Measurements from ENCODE around the gene ZBTB3.

ZBTB3 gene

DNA sequence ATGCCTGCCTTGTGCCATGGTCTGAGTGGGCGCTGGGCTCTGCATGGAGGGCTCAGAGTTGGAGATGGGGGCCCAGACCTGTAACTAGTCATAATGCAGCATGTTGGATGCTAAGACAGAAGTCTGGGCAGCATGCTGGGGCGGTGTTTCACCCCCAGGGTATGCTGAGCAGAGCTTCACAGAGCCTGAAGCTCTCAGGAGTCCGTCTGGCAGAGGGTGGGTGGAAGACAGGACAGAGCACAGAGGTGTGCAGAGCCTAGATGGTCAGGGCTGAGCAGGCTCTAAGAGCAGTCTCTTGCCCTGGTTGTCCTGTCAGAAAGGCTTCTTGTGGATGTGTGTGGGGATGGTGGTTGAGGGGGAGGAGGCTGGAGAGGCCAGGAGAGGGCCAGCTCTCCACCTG lies 24.5 kb upstream of the ZBTB3 start:
- Histone ChIP-seq H2AFZ (ENCODE audit: low read length) (no peak overlapping the region), H3K36me3 (replicated peaks in 1 of 2; ENCODE audit: control insufficient read depth in 2 of 2, insufficient read depth in 2 of 2, low read length in 2 of 2) (peaks cover 43 to 81% of the 10 kb centered on the region in 2 donors)

DNA sequence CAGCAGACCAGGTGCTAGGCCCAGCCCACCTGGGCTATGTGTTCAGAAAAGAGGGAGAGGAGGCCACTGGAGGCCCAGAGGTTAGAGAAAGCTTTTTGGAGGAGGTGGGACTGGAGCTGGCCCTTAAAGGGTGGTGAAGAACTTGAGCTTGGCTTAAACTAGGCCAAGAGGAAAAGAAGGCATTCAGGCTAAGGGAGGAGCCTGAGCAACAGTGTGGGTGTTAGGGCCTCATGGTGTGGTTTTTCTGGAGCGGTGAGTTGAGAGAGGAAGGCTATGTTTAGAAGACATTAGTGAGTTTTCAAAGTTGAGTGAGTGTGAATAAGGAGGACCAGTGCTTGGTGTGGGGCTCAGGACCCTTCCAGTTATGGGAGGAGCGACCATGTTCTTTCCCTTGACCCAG lies 23.4 kb upstream of the ZBTB3 start:
- no peak overlapping the region for H2BK5ac ChIP-seq (ENCODE audit: low read length)
- H3K9me3 ChIP-seq (replicated peaks in 1 of 2; ENCODE audit: control insufficient read depth in 2 of 2, insufficient read depth in 1 of 2, low read depth in 1 of 2, low read length in 2 of 2) = no peaks in the 10 kb centered on the region
- no peak overlapping the region for H2AFZ ChIP-seq (ENCODE audit: low read length)
- no peak overlapping the region for H3K23ac ChIP-seq (ENCODE audit: low read depth, low read length, poor library complexity)
- H3K27ac ChIP-seq (replicated peaks; ENCODE audit: low read length) = no peak overlapping the region
- H3K4me1 ChIP-seq (ENCODE audit: control insufficient read depth in 2 of 2, insufficient read depth in 1 of 2, low read depth in 1 of 2, low read length in 2 of 2) = no peaks in the 10 kb centered on the region
- H3K4ac ChIP-seq (ENCODE audit: low read length) = no peak overlapping the region
- no peak overlapping the region for H3K9ac ChIP-seq (ENCODE audit: low read depth, low read length, poor library complexity)
- no peak overlapping the region for H3K14ac ChIP-seq (ENCODE audit: low read length)
- H4K8ac ChIP-seq (ENCODE audit: low read depth, low read length) = no peak overlapping the region
- WGBS, 2 donors (ENCODE audit: extremely low coverage in 2 of 2, insufficient read length in 2 of 2, insufficient replicate concordance in 1 of 2) = no CpG with 5 or more reads among the region's 2 CpGs
- H3K27me3 ChIP-seq (ENCODE audit: control insufficient read depth in 3 of 3, insufficient read depth in 3 of 3, low read depth in 1 of 3, low read length in 3 of 3) = no peaks in the 10 kb centered on the region
- no peak overlapping the region for H4K91ac ChIP-seq (ENCODE audit: low read depth, low read length, poor library complexity)
- H3K18ac ChIP-seq (ENCODE audit: low read length) = no peak overlapping the region
- DNase-seq (ENCODE audit: low spot score) = no peak
- no peak overlapping the region for H3K4me3 ChIP-seq (ENCODE audit: low read length in 2 of 2)
- H2AK5ac ChIP-seq (ENCODE audit: low read depth, low read length) = no peak overlapping the region
- H2BK15ac ChIP-seq (ENCODE audit: low read length) = no peak overlapping the region
- no peak overlapping the region for H2BK120ac ChIP-seq (ENCODE audit: low read depth, low read length)
- H3K79me1 ChIP-seq (ENCODE audit: low read depth, low read length) = no peaks in the 10 kb centered on the region
- peaks cover 39 to 73% of the 10 kb centered on the region in 2 donors for H3K36me3 ChIP-seq (replicated peaks in 1 of 2; ENCODE audit: control insufficient read depth in 2 of 2, insufficient read depth in 2 of 2, low read length in 2 of 2)
- no peak overlapping the region for H3K4me2 ChIP-seq (ENCODE audit: insufficient read depth, low read length, poor library complexity, severe bottlenecking)
- no peak overlapping the region for H2BK12ac ChIP-seq (ENCODE audit: low read length)

More for the DNA sequence above, 24.5 kb upstream of the ZBTB3 start:
- Histone ChIP-seq H2BK12ac (ENCODE audit: low read length) (no peak overlapping the region), H3K9ac (ENCODE audit: low read depth, low read length, poor library complexity) (no peak overlapping the region), H3K18ac (ENCODE audit: low read length) (no peak overlapping the region), H3K27ac (replicated peaks; ENCODE audit: low read length) (no peak overlapping the region), H2BK120ac (ENCODE audit: low read depth, low read length) (no peak overlapping the region), H3K4ac (ENCODE audit: low read length) (no peak overlapping the region), H3K27me3 (ENCODE audit: control insufficient read depth in 3 of 3, insufficient read depth in 3 of 3, low read depth in 1 of 3, low read length in 3 of 3) (no peaks in the 10 kb centered on the region), H4K91ac (ENCODE audit: low read depth, low read length, poor library complexity) (no peak overlapping the region), H3K14ac (ENCODE audit: low read length) (no peak overlapping the region), H2BK15ac (ENCODE audit: low read length) (no peak overlapping the region), H4K8ac (ENCODE audit: low read depth, low read length) (no peak overlapping the region), H3K4me1 (ENCODE audit: control insufficient read depth in 2 of 2, insufficient read depth in 1 of 2, low read depth in 1 of 2, low read length in 2 of 2) (no peaks in the 10 kb centered on the region), H3K9me3 (replicated peaks in 1 of 2; ENCODE audit: control insufficient read depth in 2 of 2, insufficient read depth in 1 of 2, low read depth in 1 of 2, low read length in 2 of 2) (no peaks in the 10 kb centered on the region), H2BK5ac (ENCODE audit: low read length) (no peak overlapping the region), H3K4me3 (ENCODE audit: low read length in 2 of 2) (no peak overlapping the region), H3K4me2 (ENCODE audit: insufficient read depth, low read length, poor library complexity, severe bottlenecking) (no peak overlapping the region), H3K79me1 (ENCODE audit: low read depth, low read length) (no peaks in the 10 kb centered on the region), H2AK5ac (ENCODE audit: low read depth, low read length) (no peak overlapping the region), H3K23ac (ENCODE audit: low read depth, low read length, poor library complexity) (no peak overlapping the region)
- WGBS, 2 donors (ENCODE audit: extremely low coverage in 2 of 2, insufficient read length in 2 of 2, insufficient replicate concordance in 1 of 2) = no CpG with 5 or more reads among the region's 3 CpGs
- DNase-seq (ENCODE audit: low spot score) = no peak

DNA sequence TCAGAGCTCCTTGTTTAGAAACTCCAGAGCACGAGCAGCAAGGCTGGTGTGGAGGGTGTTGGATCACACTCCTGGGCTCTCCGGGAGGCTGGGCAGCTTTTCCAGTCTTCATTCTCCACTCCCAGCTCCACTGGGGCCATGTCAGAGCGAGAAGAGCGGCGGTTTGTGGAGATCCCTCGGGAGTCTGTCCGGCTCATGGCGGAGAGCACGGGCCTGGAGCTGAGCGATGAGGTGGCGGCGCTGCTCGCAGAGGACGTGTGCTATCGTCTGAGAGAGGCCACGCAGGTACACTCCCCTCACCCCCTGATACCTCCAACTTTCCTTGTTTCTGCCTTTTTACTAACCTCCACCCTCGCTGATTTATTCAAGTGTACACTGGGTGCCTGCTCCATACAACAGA lies 21.7 kb upstream of the ZBTB3 start:
- H4K8ac ChIP-seq (ENCODE audit: low read depth, low read length) = no peak overlapping the region
- H2AFZ ChIP-seq (ENCODE audit: low read length) = no peak overlapping the region
- H3K4me1 ChIP-seq (ENCODE audit: control insufficient read depth in 2 of 2, insufficient read depth in 1 of 2, low read depth in 1 of 2, low read length in 2 of 2) = peaks cover 4 to 8% of the 10 kb centered on the region in 2 donors
- H3K9ac ChIP-seq (ENCODE audit: low read depth, low read length, poor library complexity) = no peak overlapping the region
- H3K4me3 ChIP-seq (ENCODE audit: low read length in 2 of 2) = no peak overlapping the region
- H3K27ac ChIP-seq (replicated peaks; ENCODE audit: low read length) = no peak overlapping the region
- DNase-seq (ENCODE audit: low spot score) = no peak
- H3K4ac ChIP-seq (ENCODE audit: low read length) = no peak overlapping the region
- no peak overlapping the region for H2BK5ac ChIP-seq (ENCODE audit: low read length)
- H3K23ac ChIP-seq (ENCODE audit: low read depth, low read length, poor library complexity) = no peak overlapping the region
- H3K36me3 ChIP-seq (replicated peaks in 1 of 2; ENCODE audit: control insufficient read depth in 2 of 2, insufficient read depth in 2 of 2, low read length in 2 of 2) = peaks cover 32 to 63% of the 10 kb centered on the region in 2 donors
- no peak overlapping the region for H3K14ac ChIP-seq (ENCODE audit: low read length)
- no peak overlapping the region for H2BK120ac ChIP-seq (ENCODE audit: low read depth, low read length)
- no peaks in the 10 kb centered on the region for H3K9me3 ChIP-seq (replicated peaks in 1 of 2; ENCODE audit: control insufficient read depth in 2 of 2, insufficient read depth in 1 of 2, low read depth in 1 of 2, low read length in 2 of 2)
- no peak overlapping the region for H2BK15ac ChIP-seq (ENCODE audit: low read length)
- no peak overlapping the region for H2AK5ac ChIP-seq (ENCODE audit: low read depth, low read length)
- WGBS, 2 donors (ENCODE audit: extremely low coverage in 2 of 2, insufficient read length in 2 of 2, insufficient replicate concordance in 1 of 2) = no CpG with 5 or more reads among the region's 17 CpGs
- no peak overlapping the region for H3K18ac ChIP-seq (ENCODE audit: low read length)
- H3K27me3 ChIP-seq (ENCODE audit: control insufficient read depth in 3 of 3, insufficient read depth in 3 of 3, low read depth in 1 of 3, low read length in 3 of 3) = no peaks in the 10 kb centered on the region
- peaks cover 1% of the 10 kb centered on the region for H3K79me1 ChIP-seq (ENCODE audit: low read depth, low read length)
- no peak overlapping the region for H3K4me2 ChIP-seq (ENCODE audit: insufficient read depth, low read length, poor library complexity, severe bottlenecking)
- no peak overlapping the region for H2BK12ac ChIP-seq (ENCODE audit: low read length)
- no peak overlapping the region for H4K91ac ChIP-seq (ENCODE audit: low read depth, low read length, poor library complexity)

DNA sequence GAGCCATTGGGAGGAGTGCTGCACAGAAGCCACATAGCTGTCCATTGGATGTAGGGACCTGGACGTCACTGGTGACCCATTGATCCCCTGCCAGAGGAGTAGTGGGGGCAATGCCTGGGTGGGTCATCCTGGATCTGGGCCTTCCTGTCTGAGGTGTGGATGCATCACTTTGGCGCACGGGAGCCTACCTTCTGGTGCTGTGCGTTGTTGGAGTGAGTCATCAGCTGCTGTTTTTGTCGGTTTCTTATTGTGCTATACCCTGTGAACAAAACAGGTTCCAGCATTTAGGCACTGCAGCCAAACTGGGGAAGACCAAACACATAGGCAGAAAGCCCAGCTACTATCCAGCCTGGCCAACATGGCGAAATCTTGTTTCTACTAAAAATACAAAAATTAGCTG lies 20.4 kb upstream of the ZBTB3 start:
- WGBS, 2 donors (ENCODE audit: extremely low coverage in 2 of 2, insufficient read length in 2 of 2, insufficient replicate concordance in 1 of 2) = no CpG with 5 or more reads among the region's 6 CpGs
- no peaks in the 10 kb centered on the region for H3K9me3 ChIP-seq (replicated peaks in 1 of 2; ENCODE audit: control insufficient read depth in 2 of 2, insufficient read depth in 1 of 2, low read depth in 1 of 2, low read length in 2 of 2)
- no peak for DNase-seq (ENCODE audit: low spot score)

More for the DNA sequence above, 20.4 kb upstream of the ZBTB3 start:
- Histone ChIP-seq H2AK5ac (ENCODE audit: low read depth, low read length) (no peak overlapping the region), H3K4me1 (ENCODE audit: control insufficient read depth in 2 of 2, insufficient read depth in 1 of 2, low read depth in 1 of 2, low read length in 2 of 2) (peaks cover 10 to 19% of the 10 kb centered on the region in 2 donors), H3K36me3 (replicated peaks in 1 of 2; ENCODE audit: control insufficient read depth in 2 of 2, insufficient read depth in 2 of 2, low read length in 2 of 2) (peaks cover 32 to 54% of the 10 kb centered on the region in 2 donors), H4K8ac (ENCODE audit: low read depth, low read length) (no peak overlapping the region), H3K4ac (ENCODE audit: low read length) (no peak overlapping the region), H3K27me3 (ENCODE audit: control insufficient read depth in 3 of 3, insufficient read depth in 3 of 3, low read depth in 1 of 3, low read length in 3 of 3) (no peaks in the 10 kb centered on the region), H2AFZ (ENCODE audit: low read length) (no peak overlapping the region), H3K14ac (ENCODE audit: low read length) (no peak overlapping the region), H3K4me2 (ENCODE audit: insufficient read depth, low read length, poor library complexity, severe bottlenecking) (no peak overlapping the region), H3K18ac (ENCODE audit: low read length) (no peak overlapping the region), H3K4me3 (ENCODE audit: low read length in 2 of 2) (no peak overlapping the region), H3K79me1 (ENCODE audit: low read depth, low read length) (peaks cover 1% of the 10 kb centered on the region), H2BK12ac (ENCODE audit: low read length) (no peak overlapping the region), H2BK15ac (ENCODE audit: low read length) (no peak overlapping the region), H2BK120ac (ENCODE audit: low read depth, low read length) (no peak overlapping the region), H4K91ac (ENCODE audit: low read depth, low read length, poor library complexity) (no peak overlapping the region), H3K23ac (ENCODE audit: low read depth, low read length, poor library complexity) (no peak overlapping the region), H2BK5ac (ENCODE audit: low read length) (no peak overlapping the region), H3K27ac (replicated peaks; ENCODE audit: low read length) (no peak overlapping the region), H3K9ac (ENCODE audit: low read depth, low read length, poor library complexity) (no peak overlapping the region)

All from neuronal stem cell (in vitro differentiated cells).